Liver (tissue), 9 donors: ENCODE results near the gene YEATS2. TPM values are rescaled to one million over a fixed set of nuclear protein-coding genes. Genes with fewer than 3 reads are reported as not detected.

Source experiments
- DNase-seq: peaks from one replicate; pipeline ENCODE4 v3.0.0-alpha.2; 2017; ENCODE audit warnings: low spot score
- H3K27ac ChIP-seq, 2 donors: one replicate each; pipeline ENCODE4 v1.7.0; 2013; ENCODE audit warnings: inconsistent platforms in 2 of 2, low read length in 2 of 2, control low read depth in 1 of 2, low read depth in 1 of 2, mild to moderate bottlenecking in 1 of 2
- H3K27me3 ChIP-seq, 4 donors: one replicate each; pipeline versions ENCODE4 v1.6.1 to v1.7.0; 2013; ENCODE audit warnings: low read length in 3 of 4, inconsistent platforms in 1 of 4, mild to moderate bottlenecking in 1 of 4, moderate library complexity in 1 of 4; ENCODE audit not compliant: control insufficient read depth in 4 of 4, insufficient read depth in 4 of 4
- H3K36me3 ChIP-seq, 4 donors: one replicate each; pipeline versions ENCODE4 v1.6.1 to v1.7.0; 2013; ENCODE audit warnings: low read length in 3 of 4, mild to moderate bottlenecking in 3 of 4, low read depth in 1 of 4, moderate library complexity in 1 of 4; ENCODE audit not compliant: control insufficient read depth in 4 of 4, insufficient read depth in 3 of 4
- H3K4me1 ChIP-seq, 4 donors: one replicate each; pipeline versions ENCODE4 v1.6.1 to v1.7.0; 2013; ENCODE audit warnings: low read length in 3 of 4, mild to moderate bottlenecking in 3 of 4, moderate library complexity in 1 of 4; ENCODE audit not compliant: control insufficient read depth in 4 of 4, insufficient read depth in 4 of 4
- H3K4me3 ChIP-seq, 3 donors: one replicate each; pipeline versions ENCODE4 v1.6.1 to v1.7.0; 2013; ENCODE audit warnings: low read length in 3 of 3, control low read depth in 1 of 3, low read depth in 1 of 3, mild to moderate bottlenecking in 1 of 3
- H3K9ac ChIP-seq, 2 donors: one replicate each; pipeline ENCODE4 v1.7.0; 2013; ENCODE audit warnings: low read length in 2 of 2, mild to moderate bottlenecking in 2 of 2, moderate library complexity in 2 of 2, control low read depth in 1 of 2, low read depth in 1 of 2
- H3K9me3 ChIP-seq, 4 donors: one replicate each; pipeline versions ENCODE4 v1.6.1 to v1.7.0; 2013; ENCODE audit warnings: low read length in 3 of 4; ENCODE audit not compliant: control insufficient read depth in 4 of 4
- CTCF ChIP-seq: fragments of 150-350 bp; IDR thresholded peaks from 2 replicates; pipeline ENCODE4 v1.5.1; 2017; ENCODE audit warnings: improper control_type of control experiment, low read depth, low read length; ENCODE audit not compliant: missing input control
- EGR1 ChIP-seq, 2 donors: IDR thresholded peaks; 2 replicates each; pipeline ENCODE4 v1.6.1; 2016 to 2018; ENCODE audit warnings: antibody characterized with exemption in 2 of 2, low read depth in 2 of 2
- FOXA1 ChIP-seq: IDR thresholded peaks from 2 replicates; pipeline ENCODE4 v1.6.1; 2016; ENCODE audit warnings: antibody characterized with exemption
- GABPA ChIP-seq, 2 donors: IDR thresholded peaks in 1 of 2; conservative IDR thresholded peaks in 1 of 2; 2 replicates each; pipeline ENCODE4 v1.6.1; 2016; ENCODE audit warnings: antibody characterized with exemption in 2 of 2, mild to moderate bottlenecking in 1 of 2, moderate library complexity in 1 of 2
- HNF4A ChIP-seq, 2 donors: conservative IDR thresholded peaks; 2 replicates each; pipeline ENCODE4 v1.6.1; 2016; ENCODE audit warnings: antibody characterized with exemption in 2 of 2, mild to moderate bottlenecking in 2 of 2
- HNF4G ChIP-seq: IDR thresholded peaks from 2 replicates; pipeline ENCODE4 v1.6.1; 2016; ENCODE audit warnings: antibody characterized with exemption
- MAX ChIP-seq: IDR thresholded peaks from 2 replicates; pipeline ENCODE4 v1.6.1; 2016; ENCODE audit warnings: antibody characterized with exemption
- NR2F2 ChIP-seq: IDR thresholded peaks from 2 replicates; pipeline ENCODE4 v1.6.1; 2016; ENCODE audit warnings: antibody characterized with exemption
- RAD21 ChIP-seq, 2 donors: IDR thresholded peaks; 2 replicates each; pipeline ENCODE4 v1.6.1; 2016; ENCODE audit warnings: antibody characterized with exemption in 2 of 2, mild to moderate bottlenecking in 2 of 2
- RXRA ChIP-seq, 2 donors: IDR thresholded peaks; 2 replicates each; pipeline ENCODE4 v1.6.1; 2017 to 2018; ENCODE audit warnings: antibody characterized with exemption in 2 of 2, mild to moderate bottlenecking in 1 of 2
- TAF1 ChIP-seq: conservative IDR thresholded peaks from 2 replicates; pipeline ENCODE4 v1.6.1; 2016; ENCODE audit warnings: antibody characterized with exemption, mild to moderate bottlenecking
- YY1 ChIP-seq: IDR thresholded peaks from 2 replicates; pipeline ENCODE4 v1.6.1; 2016; ENCODE audit warnings: antibody characterized with exemption, mild to moderate bottlenecking
- WGBS: extraction: QIAGEN DNeasy Blood & Tissue Kit; methylation state at CpG from one replicate; pipeline ENCODE4 v1.1.7; 2013; 5-methylcytosine and 5-hydroxymethylcytosine counted together
- polyA plus RNA-seq, 2 donors: library from polyadenylated mRNA; stranded (reverse) in 1 of 2; unstranded in 1 of 2; fragments of 200-250 nt in 1 of 2; fragments of >200 nt in 1 of 2; fragmentation: Nextera tagmentation in 1 of 2; extraction: Ambion mirVana in 1 of 2; gene quantifications; one replicate each; pipeline versions ENCODE4 v1.2.1 to v1.2.3, GENCODE V29; 2013 to 2015
- total RNA-seq, 2 donors: library from RNA; depleted of rRNA; stranded (reverse); fragments of >200 nt; gene quantifications; one replicate each; pipeline ENCODE4 v1.2.3, GENCODE V29; 2014
- donor health status: healthy.
- donor health status: healthy.
- donor health status: healthy.
- donor health status: healthy.
- donor health status: healthy.

Gene YEATS2
- total and polyA plus RNA-seq, 4 donors: 1.5 to 9.4 (median 4.9) TPM

GRCh38 chr3:183710231-183710630, 12.6 kb downstream of the YEATS2 start:
- no peak overlapping the region for H3K27ac ChIP-seq
- TF ChIP-seq GABPA (IDR thresholded peaks at IDR 0.05 in 1 of 2, conservative IDR thresholded peaks at IDR 0.05 in 1 of 2) (no peak), NR2F2 (no peak), EGR1 (IDR thresholded peaks at IDR 0.05; ENCODE audit: low read depth in 2 of 2) (no peak), HNF4A (conservative IDR thresholded peaks at IDR 0.05) (no peak), CTCF (no peak), HNF4G (no peak), RAD21 (IDR thresholded peaks at IDR 0.05) (no peak), FOXA1 (no peak), YY1 (no peak), RXRA (IDR thresholded peaks at IDR 0.05) (no peak)
- no peak overlapping the region for H3K9ac ChIP-seq
- no peaks in the 10 kb centered on the region for H3K9me3 ChIP-seq
- no peaks in the 10 kb centered on the region for H3K36me3 ChIP-seq
- DNase-seq: no peak
- H3K27me3 ChIP-seq: no peaks in the 10 kb centered on the region
- H3K4me1 ChIP-seq: no peaks in the 10 kb centered on the region
- no peak overlapping the region for H3K4me3 ChIP-seq

DNA sequence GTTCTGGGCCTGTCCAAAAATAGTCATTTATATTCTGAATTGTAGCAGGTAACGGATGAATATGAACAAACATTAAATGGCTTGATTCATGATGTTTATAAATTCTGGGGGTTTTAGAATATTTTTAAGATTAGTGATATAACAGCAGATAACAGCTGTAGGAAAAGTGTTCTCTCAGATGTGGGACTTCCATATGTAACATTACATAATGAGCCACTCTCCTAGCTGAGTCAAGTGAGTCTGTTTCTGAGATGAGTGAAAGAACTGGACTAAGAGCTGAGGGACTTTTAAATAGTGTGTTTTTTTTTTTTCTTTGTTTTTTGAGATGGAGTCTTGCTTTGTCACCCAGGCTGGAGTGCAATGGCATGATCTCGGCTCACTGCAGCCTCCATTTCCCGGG, 13.9 kb downstream of the YEATS2 start:
- no peak for DNase-seq
- no peaks in the 10 kb centered on the region for H3K9me3 ChIP-seq
- no peaks in the 10 kb centered on the region for H3K36me3 ChIP-seq
- no peaks in the 10 kb centered on the region for H3K27me3 ChIP-seq
- no peak overlapping the region for H3K4me3 ChIP-seq
- WGBS: 99% methylated on average over 3 of the region's 3 CpGs
- no peak overlapping the region for H3K9ac ChIP-seq
- H3K4me1 ChIP-seq: no peaks in the 10 kb centered on the region
- no peak for TF ChIP-seq CTCF
- no peak for TF ChIP-seq NR2F2
- TF ChIP-seq RAD21 (IDR thresholded peaks at IDR 0.05): no peak
- H3K27ac ChIP-seq: no peak overlapping the region

GRCh38 chr3:183714622-183715021, 17.0 kb downstream of the YEATS2 start:
- H3K27me3 ChIP-seq: no peaks in the 10 kb centered on the region
- no peak overlapping the region for H3K9ac ChIP-seq
- peaks cover 4 to 8% (median 5%) of the 10 kb centered on the region in 4 donors for H3K36me3 ChIP-seq
- H3K27ac ChIP-seq: no peak overlapping the region
- DNase-seq: no peak
- H3K9me3 ChIP-seq: no peaks in the 10 kb centered on the region
- no peak overlapping the region for H3K4me3 ChIP-seq
- TF ChIP-seq TAF1 (no peak), MAX (no peak), EGR1 (IDR thresholded peaks at IDR 0.05; ENCODE audit: low read depth in 2 of 2) (no peak)
- no peaks in the 10 kb centered on the region for H3K4me1 ChIP-seq
